Measurements from ENCODE around the gene SERPINA9.

SERPINA9 gene

DNA sequence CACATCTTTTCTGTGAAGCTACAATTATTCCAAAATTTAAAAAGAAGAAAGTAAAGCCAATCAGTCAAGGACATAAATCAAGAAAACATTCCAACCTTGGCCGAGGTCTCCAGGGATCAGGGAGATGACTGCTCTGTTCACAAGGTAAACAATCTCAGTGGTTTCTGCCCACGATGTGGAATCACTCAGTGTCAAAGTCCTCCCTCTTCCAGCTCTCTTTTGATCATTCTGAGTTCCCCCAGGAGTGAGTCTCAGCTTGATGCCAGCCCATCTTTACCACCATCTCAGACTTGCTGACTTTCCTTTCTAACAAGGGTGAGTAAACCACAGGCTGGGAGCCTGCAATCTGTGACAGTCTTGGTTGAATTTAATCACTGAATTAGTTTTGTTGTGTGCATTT, 4.8 kb upstream of the SERPINA9 start:
- no peak overlapping the region for H3K4me3 ChIP-seq (ENCODE audit: low read depth, low read length)
- TF ChIP-seq CTCF (IDR thresholded peaks at IDR 0.05; ENCODE audit: low read depth, low read length): no peak

GRCh38 chr14:94478420-94478819, 2.4 kb upstream of the SERPINA9 start:
- no peak overlapping the region for H3K4me3 ChIP-seq (ENCODE audit: low read depth, low read length)
- TF ChIP-seq CTCF (IDR thresholded peaks at IDR 0.05; ENCODE audit: low read depth, low read length): no peak

- TF ChIP-seq CTCF (IDR thresholded peaks at IDR 0.05; ENCODE audit: low read depth, low read length): no peak
Measured at GRCh38 chr14:94474581-94475031, 1.4 kb downstream of the SERPINA9 start.

GRCh38 chr14:94473666-94474410, 2.2 kb downstream of the SERPINA9 start:
- no peak for TF ChIP-seq CTCF (IDR thresholded peaks at IDR 0.05; ENCODE audit: low read depth, low read length)
- no peak overlapping the region for H3K4me3 ChIP-seq (ENCODE audit: low read depth, low read length)

More at GRCh38 chr14:94474581-94475031, 1.4 kb downstream of the SERPINA9 start:
- no peak overlapping the region for H3K4me3 ChIP-seq (ENCODE audit: low read depth, low read length)

DNA sequence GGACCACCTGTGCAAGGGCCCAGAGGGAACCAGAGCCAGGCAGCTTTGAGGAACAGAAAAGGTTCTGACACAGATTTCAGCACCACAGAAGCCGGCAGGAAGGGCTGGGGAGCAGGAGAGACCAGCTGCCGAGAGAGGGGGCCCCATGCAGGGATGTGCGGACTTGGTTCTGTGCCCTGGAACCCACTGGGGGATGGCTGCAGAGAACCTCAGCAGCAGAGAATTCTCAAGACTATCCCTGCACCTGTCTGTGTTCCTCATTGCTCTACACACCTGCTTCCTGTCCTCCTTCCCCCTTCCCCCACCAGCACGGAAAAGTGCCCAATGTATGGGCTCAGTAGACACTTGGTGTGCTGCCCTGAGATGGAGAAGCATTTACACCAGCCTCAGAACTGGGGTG, 3.2 kb downstream of the SERPINA9 start:
- no peak for TF ChIP-seq CTCF (IDR thresholded peaks at IDR 0.05; ENCODE audit: low read depth, low read length)

DNA sequence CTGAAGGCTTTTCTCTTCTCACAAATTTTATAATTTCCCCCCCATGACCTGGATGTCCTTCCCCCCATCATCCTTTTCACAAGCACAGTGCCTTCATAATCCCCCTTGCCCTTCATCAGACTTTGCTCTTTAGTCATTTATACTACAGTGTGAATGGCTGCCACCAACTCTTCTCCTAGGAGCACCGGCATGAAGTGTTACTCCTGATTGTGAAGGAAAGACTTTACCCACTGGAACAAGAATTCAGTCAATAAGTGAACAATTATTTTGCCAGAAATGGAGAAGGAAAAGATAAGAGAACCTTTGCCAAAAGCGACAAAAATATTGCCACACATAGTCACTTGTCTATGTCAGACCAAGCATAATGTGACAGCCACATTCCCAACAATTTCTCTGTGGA, 5.0 kb downstream of the SERPINA9 start:
- H3K4me3 ChIP-seq (ENCODE audit: low read depth, low read length): no peak overlapping the region
- no peak for TF ChIP-seq CTCF (IDR thresholded peaks at IDR 0.05; ENCODE audit: low read depth, low read length)

More for the DNA sequence above, 3.2 kb downstream of the SERPINA9 start:
- no peak overlapping the region for H3K4me3 ChIP-seq (ENCODE audit: low read depth, low read length)

- no peak for TF ChIP-seq CTCF (IDR thresholded peaks at IDR 0.05; ENCODE audit: low read depth, low read length)
- H3K4me3 ChIP-seq (ENCODE audit: low read depth, low read length): no peak overlapping the region
Measured at GRCh38 chr14:94470311-94470710, 5.7 kb downstream of the SERPINA9 start.
